HEK293 (cell line): ENCODE measurements around the gene FCHO1.

Experiments used
- CTCF ChIA-PET: fragments of 350-600 bp; formaldehyde crosslinking; extraction: SDS; loops from one replicate; lab custom pipeline; 2021; ENCODE audit warnings: antibody characterized with exemption; lab: Yijun Ruan, JAX
- POLR2A ChIA-PET: fragments of 300-600 bp; formaldehyde crosslinking; extraction: SDS; loops from one replicate; lab custom pipeline; 2020; ENCODE audit warnings: antibody characterized with exemption, inconsistent platforms; lab: Yijun Ruan, JAX
- H3K27ac ChIP-seq: fragments of 200-500 bp; sonication (Bioruptor generic); 2 replicates; pipeline ENCODE4 v1.5.1; 2014; ENCODE audit warnings: low read depth, low read length, control low read depth, inconsistent platforms; ENCODE audit errors: extremely low read depth
- H3K36me3 ChIP-seq, 2 experiments: fragments of 200-500 bp in 1 of 2; sonication (Bioruptor generic) in 1 of 2; 1 replicate in 1 of 2; 2 replicates in 1 of 2; pipeline ENCODE4 v1.5.1; 2014 to 2017; ENCODE audit warnings: inconsistent platforms in 2 of 2, low read length in 2 of 2; ENCODE audit not compliant: control insufficient read depth in 2 of 2, insufficient read depth in 1 of 2
- H3K4me1 ChIP-seq: fragments of 200-500 bp; sonication (Bioruptor generic); 2 replicates; pipeline ENCODE4 v1.5.1; 2014; ENCODE audit warnings: mild to moderate bottlenecking, low read length, inconsistent platforms; ENCODE audit not compliant: control insufficient read depth, insufficient read depth
- H3K4me3 ChIP-seq: 2 replicates; pipeline ENCODE4 v1.5.1; 2011; ENCODE audit warnings: low read depth, mild to moderate bottlenecking, control low read depth, low read length, moderate library complexity
- H3K9me3 ChIP-seq: fragments of 200-500 bp; sonication (Bioruptor generic); 2 replicates; pipeline ENCODE4 v1.5.1; 2014; ENCODE audit warnings: low read depth, low read length, inconsistent platforms; ENCODE audit not compliant: control insufficient read depth, insufficient read depth
- GLIS1 ChIP-seq: fragments of 450-650 bp; formaldehyde crosslinking; IDR thresholded peaks from 2 replicates; pipeline ENCODE4 v1.5.1; 2016; ENCODE audit warnings: missing biosample characterization, missing genetic modification characterization
- OSR2 ChIP-seq: fragments of 450-650 bp; formaldehyde crosslinking; IDR thresholded peaks from 2 replicates; pipeline ENCODE4 v1.5.1; 2016; ENCODE audit warnings: missing biosample characterization, missing genetic modification characterization
- TRIM28 ChIP-seq: IDR thresholded peaks from 2 replicates; pipeline ENCODE4 v1.6.1; 2011; ENCODE audit warnings: low read length, control low read depth, borderline replicate concordance
- ZBTB11 ChIP-seq: fragments of 450-650 bp; formaldehyde crosslinking; conservative IDR thresholded peaks from 2 replicates; pipeline ENCODE4 v1.5.1; 2016; ENCODE audit warnings: low read depth, missing biosample characterization, missing genetic modification characterization
- ZFP3 ChIP-seq: fragments of 450-650 bp; formaldehyde crosslinking; IDR thresholded peaks from 2 replicates; pipeline ENCODE4 v1.5.1; 2016; ENCODE audit warnings: low read depth, missing biosample characterization, missing genetic modification characterization
- ZIC2 ChIP-seq: fragments of 450-650 bp; formaldehyde crosslinking; IDR thresholded peaks from 2 replicates; pipeline ENCODE4 v1.5.1; 2016; ENCODE audit warnings: missing biosample characterization, missing genetic modification characterization
- ZNF112 ChIP-seq: fragments of 450-650 bp; formaldehyde crosslinking; IDR thresholded peaks from 2 replicates; pipeline ENCODE4 v1.5.0; 2017; ENCODE audit warnings: missing biosample characterization, missing genetic modification characterization
- ZNF362 ChIP-seq: fragments of 450-650 bp; formaldehyde crosslinking; IDR thresholded peaks from 2 replicates; pipeline ENCODE4 v1.5.1; 2016; ENCODE audit warnings: missing biosample characterization, missing genetic modification characterization
- ZNF701 ChIP-seq: fragments of 450-650 bp; formaldehyde crosslinking; IDR thresholded peaks from 2 replicates; pipeline ENCODE4 v1.5.1; 2016; ENCODE audit warnings: missing biosample characterization, missing genetic modification characterization

Gene FCHO1

GRCh38 chr19:17752865-17753639 lies 1.8 kb downstream of the FCHO1 start:
- CTCF ChIA-PET: interaction anchor here (0.6 to 7.0 kb wide), 4 partner anchors 14 to 312 kb away, joined by 3 to 46 read pairs (median 4); partner anchors contain the start of gene MAP1S
- Histone ChIP-seq H3K36me3 (no peaks in the 10 kb centered on the region), H3K4me1 (no peaks in the 10 kb centered on the region), H3K9me3 (no peaks in the 10 kb centered on the region), H3K4me3 (no peak overlapping the region), H3K27ac (no peak overlapping the region)
- TF ChIP-seq ZNF112 (no peak), ZNF362 (0 out of 2 replicates have a peak, but pooled peaks have one; percentile 36), ZFP3 (tag by site-specific recombination) (peak; percentile 90)
- POLR2A ChIA-PET: interaction anchor here (1.5 kb wide), 1 partner anchor 34 kb away, joined by 4 read pairs; the partner anchor contains the start of gene MAP1S

DNA sequence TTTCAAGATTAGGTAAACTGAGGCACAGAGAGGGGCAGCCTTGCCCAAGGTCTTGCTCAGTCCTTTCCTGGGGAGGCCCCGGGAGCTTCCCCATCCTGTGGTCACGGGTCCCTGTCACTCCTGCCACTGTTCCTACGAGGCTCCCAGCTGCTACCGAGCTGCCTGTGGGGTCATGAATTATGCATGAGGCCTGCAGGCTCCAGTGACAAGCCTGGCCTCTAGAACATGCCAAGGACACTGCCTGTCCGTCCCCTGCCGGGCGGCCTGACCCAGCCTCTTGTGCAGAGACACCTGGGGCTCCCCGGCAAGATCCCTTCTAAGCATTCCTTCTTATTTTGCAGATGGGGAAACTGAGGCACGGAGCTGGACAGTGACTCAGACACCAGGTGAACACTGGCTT lies 2.7 kb downstream of the FCHO1 start:
- H3K4me1 ChIP-seq: no peaks in the 10 kb centered on the region
- CTCF ChIA-PET: interaction anchor here (0.5 to 7.0 kb wide), 5 partner anchors 13 to 395 kb away, joined by 3 to 46 read pairs (median 4); no protein-coding TSS in a partner anchor

More for the DNA sequence above, 2.7 kb downstream of the FCHO1 start:
- H3K36me3 ChIP-seq: no peaks in the 10 kb centered on the region
- H3K27ac ChIP-seq: no peak overlapping the region
- H3K9me3 ChIP-seq: no peaks in the 10 kb centered on the region
- TF ChIP-seq ZBTB11 (tag by site-specific recombination): no peak
- 0 out of 2 replicates have a peak, but pooled peaks have one; percentile 33 for TF ChIP-seq OSR2 (tag by site-specific recombination)
- TF ChIP-seq ZNF362: no peak
- peak; percentile 78 for TF ChIP-seq GLIS1 (tag by site-specific recombination)
- TF ChIP-seq TRIM28: no peak
- TF ChIP-seq ZNF701 (tag by site-specific recombination): no peak
- TF ChIP-seq ZIC2 (tag by site-specific recombination): peak; percentile 32
- POLR2A ChIA-PET: no interaction called here
- H3K4me3 ChIP-seq: no peak overlapping the region
